IMR-90 (cell line): ENCODE results near the gene ZNF484.
"Not testable (repeated sequence)": the region's sequence is repeated elsewhere in the genome, so short reads cannot be mapped to it uniquely, and the experiment has no call there.

ENCODE experiments used
- BHLHE40 ChIP-seq: fragments of 150-350 bp; IDR thresholded peaks from 2 replicates; pipeline ENCODE4 v1.6.1; 2016; ENCODE audit warnings: mild to moderate bottlenecking, low read depth, low read length
- CEBPB ChIP-seq: IDR thresholded peaks from 2 replicates; pipeline ENCODE4 v1.6.1; 2012; ENCODE audit warnings: low read depth, low read length, improper control_type of control experiment
- CHD1 ChIP-seq: IDR thresholded peaks from 2 replicates; pipeline ENCODE4 v1.6.1; 2012; ENCODE audit warnings: low read depth, low read length, improper control_type of control experiment
- CTCF ChIP-seq: conservative IDR thresholded peaks from 2 replicates; pipeline ENCODE4 v1.5.1; 2012; ENCODE audit warnings: mild to moderate bottlenecking, low read depth, low read length, improper control_type of control experiment
- ELK1 ChIP-seq: fragments of 150-350 bp; IDR thresholded peaks from 2 replicates; pipeline ENCODE4 v1.6.1; 2016; ENCODE audit warnings: low read depth, mild to moderate bottlenecking, low read length, moderate library complexity, borderline replicate concordance
- MAFK ChIP-seq: IDR thresholded peaks from 2 replicates; pipeline ENCODE4 v1.6.1; 2012; ENCODE audit warnings: low read depth, low read length, improper control_type of control experiment
- MXI1 ChIP-seq: IDR thresholded peaks from 2 replicates; pipeline ENCODE4 v1.6.1; 2012; ENCODE audit warnings: low read depth, mild to moderate bottlenecking, low read length, moderate library complexity, borderline replicate concordance
- POLR2A ChIP-seq: IDR thresholded peaks from 2 replicates; pipeline ENCODE4 v1.6.1; 2012; ENCODE audit warnings: mild to moderate bottlenecking, low read depth, low read length
- RAD21 ChIP-seq: IDR thresholded peaks from 2 replicates; pipeline ENCODE4 v1.6.1; 2012; ENCODE audit warnings: low read length, improper control_type of control experiment
- RFX5 ChIP-seq: IDR thresholded peaks from 2 replicates; pipeline ENCODE4 v1.8.0; 2012; ENCODE audit warnings: low read depth, mild to moderate bottlenecking, low read length, moderate library complexity
- SMC3 ChIP-seq: fragments of 150-350 bp; IDR thresholded peaks from 2 replicates; pipeline ENCODE4 v1.6.1; 2016; ENCODE audit warnings: low read depth, mild to moderate bottlenecking, antibody characterized with exemption, low read length, moderate library complexity
- USF2 ChIP-seq: fragments of 150-350 bp; IDR thresholded peaks from 2 replicates; pipeline ENCODE4 v1.6.1; 2017; ENCODE audit warnings: mild to moderate bottlenecking, antibody characterized with exemption, low read length, low read depth

GRCh38 chr9:92796337-92796804, 81.5 kb downstream of the ZNF484 start:
- TF ChIP-seq MXI1, CTCF, POLR2A, CEBPB, ELK1, BHLHE40, MAFK, CHD1, USF2, RFX5, RAD21, SMC3: not testable (repeated sequence)
